Neural cell (in vitro differentiated cells): ENCODE measurements around the gene MYLK. TPM values are rescaled to one million over a fixed set of nuclear protein-coding genes. Genes with fewer than 3 reads are reported as not detected.
"Not testable (repeated sequence)": the region's sequence is repeated elsewhere in the genome, so short reads cannot be mapped to it uniquely, and the experiment has no call there.

Experiments
- H2AFZ ChIP-seq: fragments of 200-600, 300-800 bp; sonication (generic), shearing (Covaris generic); 2 replicates; pipeline ENCODE4 v1.6.0; 2014; ENCODE audit warnings: low read depth, mild to moderate bottlenecking, antibody characterized with exemption, low read length, moderate library complexity
- H3F3A ChIP-seq: fragments of 200-600 bp; shearing (Covaris generic); 2 replicates; pipeline ENCODE4 v1.6.1; 2016; ENCODE audit warnings: mild to moderate bottlenecking, moderate library complexity, mixed read lengths, antibody characterized with exemption, low read length; ENCODE audit not compliant: insufficient read depth, poor library complexity, severe bottlenecking
- H3K27ac ChIP-seq: fragments of 200-600, 300-800 bp; sonication (generic), shearing (Covaris generic); 2 replicates; pipeline ENCODE4 v1.5.1; 2014; ENCODE audit warnings: mild to moderate bottlenecking, low read length, moderate library complexity
- H3K27me3 ChIP-seq: fragments of 300-800, 200-600 bp; sonication (generic), shearing (Covaris generic); 2 replicates; pipeline ENCODE4 v1.6.0; 2014; ENCODE audit warnings: mild to moderate bottlenecking, low read depth, low read length, moderate library complexity; ENCODE audit not compliant: insufficient read depth
- H3K36me3 ChIP-seq: fragments of 300-800, 200-600 bp; sonication (generic), shearing (Covaris generic); 2 replicates; pipeline ENCODE4 v1.5.1; 2014; ENCODE audit warnings: mild to moderate bottlenecking, antibody characterized with exemption, low read length, moderate library complexity; ENCODE audit not compliant: insufficient read depth
- H3K4me2 ChIP-seq: fragments of 300-800, 200-600 bp; sonication (generic), shearing (Covaris generic); 2 replicates; pipeline ENCODE4 v1.6.0; 2014; ENCODE audit warnings: mild to moderate bottlenecking, low read length
- H3K4me3 ChIP-seq: fragments of 300-800, 200-600 bp; sonication (generic), shearing (Covaris generic); 2 replicates; pipeline ENCODE4 v1.5.1; 2014; ENCODE audit warnings: mild to moderate bottlenecking, low read length, moderate library complexity
- H3K79me2 ChIP-seq: fragments of 200-600 bp; shearing (Covaris generic); replicated peaks from 2 replicates; pipeline ENCODE4 v1.6.0; 2014; ENCODE audit warnings: mild to moderate bottlenecking, low read length, moderate library complexity; ENCODE audit not compliant: insufficient read depth
- H3K9ac ChIP-seq: fragments of 300-800, 200-600 bp; sonication (generic), shearing (Covaris generic); 2 replicates; pipeline ENCODE4 v1.6.1; 2016; ENCODE audit warnings: mild to moderate bottlenecking, low read length, mixed read lengths
- H3K9me2 ChIP-seq: fragments of 200-600 bp; shearing (Covaris generic); 2 replicates; pipeline ENCODE4 v1.6.1; 2016; ENCODE audit warnings: mild to moderate bottlenecking, low read length, mixed read lengths; ENCODE audit not compliant: insufficient read depth
- H3K9me3 ChIP-seq: fragments of 200-600, 300-800 bp; sonication (generic), shearing (Covaris generic); 2 replicates; pipeline ENCODE4 v1.6.1; 2016; ENCODE audit warnings: mild to moderate bottlenecking, mixed run types, low read length, moderate library complexity, mixed read lengths
- H4K20me1 ChIP-seq: fragments of 200-600 bp; shearing (Covaris generic); 2 replicates; pipeline ENCODE4 v1.6.1; 2016; ENCODE audit warnings: mild to moderate bottlenecking, mixed run types; ENCODE audit not compliant: insufficient read depth
- EP300 ChIP-seq: fragments of 450-650 bp; conservative IDR thresholded peaks from 2 replicates; pipeline ENCODE4 v1.6.1; 2014; ENCODE audit warnings: antibody characterized with exemption, mild to moderate bottlenecking, moderate library complexity; ENCODE audit not compliant: poor library complexity, severe bottlenecking
- EZH2 ChIP-seq: fragments of 200-600, 300-800 bp; shearing (Covaris generic), sonication (generic); IDR thresholded peaks from 2 replicates; pipeline ENCODE4 v1.6.1; 2014; ENCODE audit warnings: antibody characterized with exemption, low read length, borderline replicate concordance, mild to moderate bottlenecking; ENCODE audit not compliant: insufficient read depth, poor library complexity, severe bottlenecking
- MXI1 ChIP-seq: fragments of 450-650 bp; conservative IDR thresholded peaks from 2 replicates; pipeline ENCODE4 v1.6.1; 2014; ENCODE audit warnings: antibody characterized with exemption, mild to moderate bottlenecking; ENCODE audit not compliant: poor library complexity, severe bottlenecking
- POLR2AphosphoS5 ChIP-seq: IDR thresholded peaks from 2 replicates; pipeline ENCODE4 v1.6.1; 2012
- RAD21 ChIP-seq: fragments of 450-650 bp; conservative IDR thresholded peaks from 2 replicates; pipeline ENCODE4 v1.6.1; 2014; ENCODE audit warnings: antibody characterized with exemption, mild to moderate bottlenecking, moderate library complexity
- SMC3 ChIP-seq: fragments of 450-650 bp; conservative IDR thresholded peaks from 2 replicates; pipeline ENCODE4 v1.6.1; 2014; ENCODE audit warnings: antibody characterized with exemption, mild to moderate bottlenecking, moderate library complexity; ENCODE audit not compliant: poor library complexity
- TAF1 ChIP-seq: IDR thresholded peaks from 2 replicates; pipeline ENCODE4 v1.6.1; 2012; ENCODE audit warnings: low read depth
- polyA plus RNA-seq: library from polyadenylated mRNA; depleted of rRNA; stranded (reverse); fragments of >200 nt; gene quantifications from 2 replicates; pipeline ENCODE4 v1.2.3, GENCODE V29; 2014
- TF ChIP-seq, protein P1 (sequence below): IDR thresholded peaks from 2 replicates; pipeline ENCODE4 v1.6.1; 2012; ENCODE audit warnings: borderline replicate concordance
- TF ChIP-seq, protein P2 (sequence below): fragments of 450-650 bp; IDR thresholded peaks from 2 replicates; pipeline ENCODE4 v1.5.1; 2014; ENCODE audit warnings: antibody characterized with exemption, mild to moderate bottlenecking, moderate library complexity; ENCODE audit not compliant: poor library complexity, severe bottlenecking

The MYLK gene
- polyA plus RNA-seq, 1 donor from 2014 or later: 0.43 TPM

DNA sequence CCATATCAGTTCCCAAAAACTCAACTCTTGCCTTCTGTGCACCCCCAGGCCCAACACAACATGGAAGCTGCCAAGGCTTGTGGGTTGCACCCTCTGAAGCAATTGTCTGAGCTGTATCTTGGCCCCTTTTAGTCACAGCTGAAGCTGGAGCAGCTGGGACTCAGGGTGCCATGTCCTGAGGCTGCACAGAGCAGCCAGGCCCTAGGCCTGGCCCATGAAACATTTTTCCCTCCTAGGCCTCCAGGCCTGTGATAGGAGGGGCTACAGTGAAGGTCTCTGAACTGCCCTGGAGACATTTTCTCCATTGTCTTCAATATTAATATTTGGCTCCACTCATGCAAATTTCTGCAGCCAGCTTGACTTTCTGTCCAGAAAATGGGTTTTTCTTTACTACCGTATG, 8.1 kb upstream of the MYLK start:
- no peak overlapping the region for H3K27ac ChIP-seq
- no peaks in the 10 kb centered on the region for H4K20me1 ChIP-seq
- no peak overlapping the region for H3K9ac ChIP-seq
- TF ChIP-seq POLR2AphosphoS5 (no peak), RAD21 (no peak), TAF1 (no peak), MXI1 (no peak), EZH2 (no peak), SMC3 (no peak), EP300 (no peak)
- TF ChIP-seq, protein P1, sequence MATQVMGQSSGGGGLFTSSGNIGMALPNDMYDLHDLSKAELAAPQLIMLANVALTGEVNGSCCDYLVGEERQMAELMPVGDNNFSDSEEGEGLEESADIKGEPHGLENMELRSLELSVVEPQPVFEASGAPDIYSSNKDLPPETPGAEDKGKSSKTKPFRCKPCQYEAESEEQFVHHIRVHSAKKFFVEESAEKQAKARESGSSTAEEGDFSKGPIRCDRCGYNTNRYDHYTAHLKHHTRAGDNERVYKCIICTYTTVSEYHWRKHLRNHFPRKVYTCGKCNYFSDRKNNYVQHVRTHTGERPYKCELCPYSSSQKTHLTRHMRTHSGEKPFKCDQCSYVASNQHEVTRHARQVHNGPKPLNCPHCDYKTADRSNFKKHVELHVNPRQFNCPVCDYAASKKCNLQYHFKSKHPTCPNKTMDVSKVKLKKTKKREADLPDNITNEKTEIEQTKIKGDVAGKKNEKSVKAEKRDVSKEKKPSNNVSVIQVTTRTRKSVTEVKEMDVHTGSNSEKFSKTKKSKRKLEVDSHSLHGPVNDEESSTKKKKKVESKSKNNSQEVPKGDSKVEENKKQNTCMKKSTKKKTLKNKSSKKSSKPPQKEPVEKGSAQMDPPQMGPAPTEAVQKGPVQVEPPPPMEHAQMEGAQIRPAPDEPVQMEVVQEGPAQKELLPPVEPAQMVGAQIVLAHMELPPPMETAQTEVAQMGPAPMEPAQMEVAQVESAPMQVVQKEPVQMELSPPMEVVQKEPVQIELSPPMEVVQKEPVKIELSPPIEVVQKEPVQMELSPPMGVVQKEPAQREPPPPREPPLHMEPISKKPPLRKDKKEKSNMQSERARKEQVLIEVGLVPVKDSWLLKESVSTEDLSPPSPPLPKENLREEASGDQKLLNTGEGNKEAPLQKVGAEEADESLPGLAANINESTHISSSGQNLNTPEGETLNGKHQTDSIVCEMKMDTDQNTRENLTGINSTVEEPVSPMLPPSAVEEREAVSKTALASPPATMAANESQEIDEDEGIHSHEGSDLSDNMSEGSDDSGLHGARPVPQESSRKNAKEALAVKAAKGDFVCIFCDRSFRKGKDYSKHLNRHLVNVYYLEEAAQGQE: no peak
- TF ChIP-seq, protein P2, sequence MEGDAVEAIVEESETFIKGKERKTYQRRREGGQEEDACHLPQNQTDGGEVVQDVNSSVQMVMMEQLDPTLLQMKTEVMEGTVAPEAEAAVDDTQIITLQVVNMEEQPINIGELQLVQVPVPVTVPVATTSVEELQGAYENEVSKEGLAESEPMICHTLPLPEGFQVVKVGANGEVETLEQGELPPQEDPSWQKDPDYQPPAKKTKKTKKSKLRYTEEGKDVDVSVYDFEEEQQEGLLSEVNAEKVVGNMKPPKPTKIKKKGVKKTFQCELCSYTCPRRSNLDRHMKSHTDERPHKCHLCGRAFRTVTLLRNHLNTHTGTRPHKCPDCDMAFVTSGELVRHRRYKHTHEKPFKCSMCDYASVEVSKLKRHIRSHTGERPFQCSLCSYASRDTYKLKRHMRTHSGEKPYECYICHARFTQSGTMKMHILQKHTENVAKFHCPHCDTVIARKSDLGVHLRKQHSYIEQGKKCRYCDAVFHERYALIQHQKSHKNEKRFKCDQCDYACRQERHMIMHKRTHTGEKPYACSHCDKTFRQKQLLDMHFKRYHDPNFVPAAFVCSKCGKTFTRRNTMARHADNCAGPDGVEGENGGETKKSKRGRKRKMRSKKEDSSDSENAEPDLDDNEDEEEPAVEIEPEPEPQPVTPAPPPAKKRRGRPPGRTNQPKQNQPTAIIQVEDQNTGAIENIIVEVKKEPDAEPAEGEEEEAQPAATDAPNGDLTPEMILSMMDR: no peak
- no peaks in the 10 kb centered on the region for H3F3A ChIP-seq
- H3K9me2 ChIP-seq: no peaks in the 10 kb centered on the region
- H2AFZ ChIP-seq: no peak overlapping the region
- H3K4me3 ChIP-seq: no peak overlapping the region
- no peaks in the 10 kb centered on the region for H3K79me2 ChIP-seq
- H3K9me3 ChIP-seq: peaks cover 5% of the 10 kb centered on the region
- no peaks in the 10 kb centered on the region for H3K36me3 ChIP-seq
- no peak overlapping the region for H3K4me2 ChIP-seq
- H3K27me3 ChIP-seq: no peaks in the 10 kb centered on the region

DNA sequence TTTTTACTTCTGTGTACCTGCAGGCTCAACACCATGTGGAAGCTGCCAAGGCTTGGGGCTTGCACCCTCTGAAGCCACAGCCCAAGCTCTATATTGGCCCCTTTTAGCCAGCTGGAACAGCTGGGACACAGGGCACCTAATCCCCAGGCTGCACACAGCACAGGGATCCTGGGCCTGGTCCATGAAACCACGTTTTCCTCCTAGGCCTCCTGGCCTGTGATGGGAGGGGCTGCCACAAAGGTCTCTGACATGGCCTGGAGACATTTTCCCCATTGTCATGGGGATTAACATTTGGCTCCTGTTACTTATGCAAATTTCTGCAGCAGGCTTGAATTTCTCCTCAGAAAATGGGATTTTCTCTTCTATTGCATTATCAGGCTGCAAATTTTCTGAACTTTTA, 6.9 kb upstream of the MYLK start:
- not testable (repeated sequence) for H3K36me3 ChIP-seq, H3K27me3 ChIP-seq, H4K20me1 ChIP-seq, H3K9me3 ChIP-seq, H3K9ac ChIP-seq, H3F3A ChIP-seq, H3K79me2 ChIP-seq, H3K4me3 ChIP-seq, H2AFZ ChIP-seq, H3K9me2 ChIP-seq, H3K4me2 ChIP-seq, H3K27ac ChIP-seq

- H3K4me3 ChIP-seq, H3K27ac ChIP-seq, H3F3A ChIP-seq, H3K79me2 ChIP-seq, H3K4me2 ChIP-seq, H3K9me3 ChIP-seq, H3K9me2 ChIP-seq, H2AFZ ChIP-seq, H4K20me1 ChIP-seq, H3K9ac ChIP-seq, H3K36me3 ChIP-seq, H3K27me3 ChIP-seq: not testable (repeated sequence)
Measured at GRCh38 chr3:123890162-123890561, 6.0 kb upstream of the MYLK start.
